DOHH2 (cell line): ENCODE measurements around the gene PCP4.

Source experiments
- CTCF ChIP-seq: fragments of 200-600 bp; sonication (generic); IDR thresholded peaks from one replicate; pipeline ENCODE4 v1.5.1; 2014; ENCODE audit warnings: antibody characterized with exemption, mild to moderate bottlenecking, low read depth, low read length; ENCODE audit not compliant: poor library complexity, severe bottlenecking
- EZH2phosphoT487 ChIP-seq: fragments of 200-600 bp; sonication (generic); IDR thresholded peaks from 2 replicates; pipeline ENCODE4 v1.6.1; 2017; ENCODE audit warnings: borderline replicate concordance, mild to moderate bottlenecking, antibody characterized with exemption, low read length, moderate library complexity, mixed read lengths

- TF ChIP-seq CTCF (no peak), EZH2phosphoT487 (no peak)
Observed at GRCh38 chr21:39843916-39844315, 23.3 kb upstream of the PCP4 start.
